Fibroblast of lung (primary cell): ENCODE data around the gene DCUN1D2.

Experiments
- EZH2 ChIP-seq: IDR thresholded peaks from 2 replicates; pipeline ENCODE4 v1.5.1; 2012; ENCODE audit warnings: low read length, control low read depth, mild to moderate bottlenecking; ENCODE audit errors: missing control alignments
- TF ChIP-seq, protein P1 (sequence below), 2 donors: IDR thresholded peaks in 1 of 2; conservative IDR thresholded peaks in 1 of 2; 1 replicate in 1 of 2; 2 replicates in 1 of 2; pipeline ENCODE4 v1.5.1; 2011 to 2012; ENCODE audit warnings: low read length in 2 of 2, control low read depth in 1 of 2, inconsistent platforms in 1 of 2, low read depth in 1 of 2, mild to moderate bottlenecking in 1 of 2

DNA sequence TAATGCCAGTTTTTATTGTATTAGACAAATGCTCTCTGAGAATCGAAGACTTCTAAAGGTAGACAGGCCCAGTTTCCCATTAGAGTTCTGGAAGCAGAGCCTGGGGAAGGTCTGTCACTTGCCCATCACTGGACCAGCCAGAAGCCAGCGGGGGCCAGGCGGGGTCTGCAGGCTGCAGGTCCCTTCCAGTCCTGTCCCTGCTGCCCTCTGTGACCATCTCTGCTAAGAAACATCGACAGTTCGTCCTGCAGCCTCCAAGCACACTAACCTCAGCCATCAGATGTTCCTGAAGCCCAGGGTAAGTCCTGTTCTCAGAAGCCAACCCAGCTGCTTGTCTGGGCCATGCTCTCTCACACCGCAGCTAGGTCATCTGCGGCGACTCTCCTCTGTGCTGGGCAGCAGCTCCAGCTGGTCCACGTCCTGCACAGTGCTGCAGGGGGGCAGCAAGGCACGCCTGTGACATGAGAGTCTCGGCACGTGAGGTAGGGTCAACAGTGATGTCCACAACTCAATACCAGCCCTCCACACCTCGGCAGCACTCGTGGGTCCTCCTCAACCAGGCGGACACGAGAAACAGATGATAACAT lies 34.3 kb downstream of the DCUN1D2 start:
- TF ChIP-seq, protein P1, sequence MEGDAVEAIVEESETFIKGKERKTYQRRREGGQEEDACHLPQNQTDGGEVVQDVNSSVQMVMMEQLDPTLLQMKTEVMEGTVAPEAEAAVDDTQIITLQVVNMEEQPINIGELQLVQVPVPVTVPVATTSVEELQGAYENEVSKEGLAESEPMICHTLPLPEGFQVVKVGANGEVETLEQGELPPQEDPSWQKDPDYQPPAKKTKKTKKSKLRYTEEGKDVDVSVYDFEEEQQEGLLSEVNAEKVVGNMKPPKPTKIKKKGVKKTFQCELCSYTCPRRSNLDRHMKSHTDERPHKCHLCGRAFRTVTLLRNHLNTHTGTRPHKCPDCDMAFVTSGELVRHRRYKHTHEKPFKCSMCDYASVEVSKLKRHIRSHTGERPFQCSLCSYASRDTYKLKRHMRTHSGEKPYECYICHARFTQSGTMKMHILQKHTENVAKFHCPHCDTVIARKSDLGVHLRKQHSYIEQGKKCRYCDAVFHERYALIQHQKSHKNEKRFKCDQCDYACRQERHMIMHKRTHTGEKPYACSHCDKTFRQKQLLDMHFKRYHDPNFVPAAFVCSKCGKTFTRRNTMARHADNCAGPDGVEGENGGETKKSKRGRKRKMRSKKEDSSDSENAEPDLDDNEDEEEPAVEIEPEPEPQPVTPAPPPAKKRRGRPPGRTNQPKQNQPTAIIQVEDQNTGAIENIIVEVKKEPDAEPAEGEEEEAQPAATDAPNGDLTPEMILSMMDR (conservative IDR thresholded peaks at IDR 0.05 in 1 of 2, IDR thresholded peaks at IDR 0.05 in 1 of 2; ENCODE audit: low read depth in 1 of 2, low read length in 2 of 2), result no peak
- TF ChIP-seq EZH2, result no peak
